Measurements from ENCODE around the gene KIFAP3. TPM values are rescaled to one million over a fixed set of nuclear protein-coding genes. Genes with fewer than 3 reads are reported as not detected.
"Not testable (repeated sequence)": the region's sequence is repeated elsewhere in the genome, so short reads cannot be mapped to it uniquely, and the experiment has no call there.

Gene KIFAP3
- total and polyA plus RNA-seq, 9 donors, result 28.8 to 41.2 (median 34.5) TPM

- H3K27ac ChIP-seq (ENCODE audit: low read length), result no peak overlapping the region
- H3K4me3 ChIP-seq (ENCODE audit: low read length), result no peak overlapping the region
- H3K4me1 ChIP-seq (ENCODE audit: control insufficient read depth, insufficient read depth, low read length), result no peaks in the 10 kb centered on the region
- peaks cover 30% of the 10 kb centered on the region for H3K36me3 ChIP-seq (ENCODE audit: control insufficient read depth, insufficient read depth, low read length)
- H3K9me3 ChIP-seq (replicated peaks; ENCODE audit: control insufficient read depth, low read depth, low read length), result no peaks in the 10 kb centered on the region
- no peak for DNase-seq
- no CpG with 5 or more reads among the region's 4 CpGs for WGBS (ENCODE audit: insufficient coverage)
- no peaks in the 10 kb centered on the region for H3K27me3 ChIP-seq (ENCODE audit: control insufficient read depth, insufficient read depth, low read length)
Observed at GRCh38 chr1:169878498-169878897, 196.0 kb downstream of the KIFAP3 start.

DNA sequence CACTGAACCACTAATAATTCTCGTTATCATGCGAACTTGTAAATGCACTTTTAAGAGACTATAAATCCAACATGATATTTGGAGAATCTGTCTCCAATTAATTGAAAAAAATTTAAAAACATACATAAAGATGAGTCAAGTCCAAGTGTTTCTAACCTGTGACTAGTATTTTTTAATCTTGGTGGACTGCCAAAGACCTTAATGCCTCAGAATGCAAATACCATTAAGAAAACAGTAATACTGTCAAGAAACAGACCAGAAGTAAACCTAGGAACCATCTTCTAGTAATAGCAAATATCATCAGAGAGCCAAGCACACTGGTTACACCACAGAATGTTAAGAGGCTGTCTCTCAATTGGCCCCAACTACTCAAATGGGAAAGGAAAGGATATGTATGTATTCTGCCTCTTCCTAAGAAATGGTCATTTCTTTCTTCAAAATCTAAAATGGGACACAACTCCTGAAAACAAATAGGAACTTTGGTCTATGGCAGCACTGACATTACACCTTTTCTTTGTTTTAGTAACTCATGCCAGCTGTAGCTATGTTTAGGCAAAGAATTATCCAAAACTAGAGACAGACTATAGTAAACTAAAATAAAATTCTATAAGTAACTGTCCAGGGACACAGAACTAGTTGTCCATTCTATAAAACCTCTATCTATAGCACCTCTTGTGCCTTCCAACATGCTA is 196.5 kb downstream of the KIFAP3 start:
- H3K9me3 ChIP-seq (replicated peaks; ENCODE audit: control insufficient read depth, low read depth, low read length), result no peaks in the 10 kb centered on the region
- WGBS (ENCODE audit: insufficient coverage), result no CpG with 5 or more reads among the region's 2 CpGs
- no peak for DNase-seq
- no peak overlapping the region for H3K27ac ChIP-seq (ENCODE audit: low read length)
- H3K36me3 ChIP-seq (ENCODE audit: control insufficient read depth, insufficient read depth, low read length), result peaks cover 35% of the 10 kb centered on the region
- no peak overlapping the region for H3K4me3 ChIP-seq (ENCODE audit: low read length)
- H3K27me3 ChIP-seq (ENCODE audit: control insufficient read depth, insufficient read depth, low read length), result no peaks in the 10 kb centered on the region
- H3K4me1 ChIP-seq (ENCODE audit: control insufficient read depth, insufficient read depth, low read length), result no peaks in the 10 kb centered on the region

DNA sequence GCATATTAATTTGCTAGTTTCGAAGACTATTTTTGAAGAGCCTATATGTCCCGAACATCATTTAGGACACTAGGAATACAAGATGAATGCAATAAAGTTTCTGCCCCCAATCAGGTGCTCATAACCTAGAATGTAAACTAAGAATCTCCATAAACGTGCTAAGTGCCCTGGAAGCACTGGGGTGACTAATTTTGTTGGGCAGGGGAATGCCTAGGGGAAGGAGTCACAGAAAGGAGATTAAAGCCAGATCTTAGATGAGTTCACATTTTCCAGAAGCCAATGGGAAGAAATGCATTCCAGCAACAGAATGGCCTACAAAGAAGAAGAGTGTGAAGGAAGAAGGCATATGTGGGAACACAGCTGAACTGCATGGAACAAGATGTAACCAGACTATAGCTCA is 200.3 kb downstream of the KIFAP3 start:
- Histone ChIP-seq H3K27ac (ENCODE audit: low read length) (no peak overlapping the region), H3K4me3 (ENCODE audit: low read length) (no peak overlapping the region), H3K36me3 (ENCODE audit: control insufficient read depth, insufficient read depth, low read length) (peaks cover 55% of the 10 kb centered on the region), H3K27me3 (ENCODE audit: control insufficient read depth, insufficient read depth, low read length) (no peaks in the 10 kb centered on the region), H3K9me3 (replicated peaks; ENCODE audit: control insufficient read depth, low read depth, low read length) (peaks cover 2% of the 10 kb centered on the region), H3K4me1 (ENCODE audit: control insufficient read depth, insufficient read depth, low read length) (no peaks in the 10 kb centered on the region)
- DNase-seq, result no peak
- WGBS (ENCODE audit: insufficient coverage), result no CpG with 5 or more reads among the region's 3 CpGs

DNA sequence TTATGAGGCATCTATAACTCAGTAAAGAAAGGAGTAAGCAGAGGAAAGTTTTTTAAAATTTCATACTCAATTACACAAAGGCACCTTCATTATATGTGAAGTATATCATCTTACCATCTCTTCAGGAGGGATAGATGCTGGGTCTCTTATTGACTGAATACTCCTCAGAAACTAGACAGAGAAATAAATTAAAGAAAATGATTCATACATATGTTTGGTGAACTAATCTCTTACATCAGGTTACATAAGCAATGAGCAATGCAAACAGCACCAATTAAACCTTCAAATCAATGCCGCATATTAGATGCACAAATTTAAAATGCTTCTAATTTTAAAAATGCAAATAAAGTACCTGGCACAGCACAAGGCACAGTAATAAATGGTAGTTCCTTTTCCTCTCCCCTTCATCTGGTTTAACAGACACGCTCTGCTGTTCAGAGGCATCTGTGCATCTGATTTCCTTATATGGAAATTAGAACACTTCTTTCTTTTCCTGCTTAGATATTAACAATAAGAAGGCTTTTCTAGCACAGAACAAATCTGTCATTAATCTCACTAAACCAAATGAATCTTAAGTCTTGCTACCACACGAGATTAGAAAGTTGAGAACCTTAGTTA is 200.8 kb downstream of the KIFAP3 start:
- Histone ChIP-seq H3K27me3 (ENCODE audit: control insufficient read depth, insufficient read depth, low read length) (no peaks in the 10 kb centered on the region), H3K9me3 (replicated peaks; ENCODE audit: control insufficient read depth, low read depth, low read length) (peaks cover 2% of the 10 kb centered on the region), H3K27ac (ENCODE audit: low read length) (no peak overlapping the region), H3K4me1 (ENCODE audit: control insufficient read depth, insufficient read depth, low read length) (no peaks in the 10 kb centered on the region), H3K36me3 (ENCODE audit: control insufficient read depth, insufficient read depth, low read length) (peaks cover 57% of the 10 kb centered on the region), H3K4me3 (ENCODE audit: low read length) (no peak overlapping the region)
- WGBS (ENCODE audit: insufficient coverage), result no CpG with 5 or more reads among the region's 3 CpGs
- DNase-seq, result no peak

DNA sequence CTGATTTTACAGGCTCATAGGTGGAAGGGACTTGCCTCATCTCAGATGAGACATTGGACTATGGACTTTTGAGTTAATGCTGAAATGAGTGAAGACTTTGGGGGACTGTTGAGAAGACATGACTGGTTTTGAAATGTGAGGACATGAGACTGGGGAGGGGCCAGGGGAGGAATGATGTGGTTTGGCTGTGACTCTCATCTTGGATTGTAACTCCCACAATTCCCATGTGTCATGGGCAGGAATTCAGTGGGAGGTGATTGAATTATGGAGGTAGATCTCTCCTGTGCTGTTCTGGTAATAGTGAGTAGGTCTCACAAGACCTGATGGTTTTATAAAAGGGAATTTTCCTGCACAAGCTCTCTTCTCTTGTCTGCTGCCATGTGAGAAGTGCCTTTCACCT is 201.6 kb downstream of the KIFAP3 start:
- no peak for DNase-seq
- H3K27me3 ChIP-seq (ENCODE audit: control insufficient read depth, insufficient read depth, low read length), result no peaks in the 10 kb centered on the region
- no peaks in the 10 kb centered on the region for H3K4me1 ChIP-seq (ENCODE audit: control insufficient read depth, insufficient read depth, low read length)
- H3K27ac ChIP-seq (ENCODE audit: low read length), result no peak overlapping the region
- H3K9me3 ChIP-seq (replicated peaks; ENCODE audit: control insufficient read depth, low read depth, low read length), result peaks cover 2% of the 10 kb centered on the region
- H3K36me3 ChIP-seq (ENCODE audit: control insufficient read depth, insufficient read depth, low read length), result peaks cover 55% of the 10 kb centered on the region
- H3K4me3 ChIP-seq (ENCODE audit: low read length), result no peak overlapping the region

- 92% methylated on average over 3 of the region's 3 CpGs for WGBS (ENCODE audit: insufficient coverage)
- peaks cover 58% of the 10 kb centered on the region for H3K36me3 ChIP-seq (ENCODE audit: control insufficient read depth, insufficient read depth, low read length)
Observed at GRCh38 chr1:169871988-169872387, 202.5 kb downstream of the KIFAP3 start.

More at GRCh38 chr1:169871988-169872387, 202.5 kb downstream of the KIFAP3 start:
- H3K4me1 ChIP-seq (ENCODE audit: control insufficient read depth, insufficient read depth, low read length); DNase-seq; H3K27me3 ChIP-seq (ENCODE audit: control insufficient read depth, insufficient read depth, low read length); H3K4me3 ChIP-seq (ENCODE audit: low read length); H3K27ac ChIP-seq (ENCODE audit: low read length); H3K9me3 ChIP-seq (replicated peaks; ENCODE audit: control insufficient read depth, low read depth, low read length): not testable (repeated sequence)

Other genes with a start within 250 kb of the KIFAP3 start
- gene SCYL3, start 180.8 kb downstream of the KIFAP3 start, total RNA-seq, result 10.3 TPM
- gene SCYL3, start 180.8 kb downstream of the KIFAP3 start, polyA plus RNA-seq (ENCODE audit: insufficient read depth in 1 of 8, insufficient read length in 8 of 8, low replicate concordance in 1 of 8), result 1 to 10 TPM; 7.5 to 10.0 (median 8.5) TPM
- gene NTMT2, start 71.3 kb upstream of the KIFAP3 start, total RNA-seq, result 1.8 TPM
- gene NTMT2, start 71.3 kb upstream of the KIFAP3 start, polyA plus RNA-seq (ENCODE audit: insufficient read depth in 1 of 8, insufficient read length in 8 of 8, low replicate concordance in 1 of 8), result 1 to 10 TPM in 7 of 8 donors, under 1 TPM in 1; 0.78 to 3.1 (median 1.6) TPM

Measured in muscle of leg (tissue), 11 donors.